Activated T-cell treated with anti-CD3 and anti-CD28 coated beads, Interleukin-2, amount 50 U/mL, for 48 hours (primary cell): Measurements from ENCODE around the gene LOX.
A peak's percentile ranks its signal among the peaks of the same experiment; 100 is the strongest.
"Not testable (repeated sequence)": the region's sequence is repeated elsewhere in the genome, so short reads cannot be mapped to it uniquely, and the experiment has no call there.

ENCODE experiments used
- DNase-seq, 2 experiments: peaks; one replicate each; pipeline ENCODE4 v3.0.0-alpha.2; 2020

Gene LOX

GRCh38 chr5:122095158-122095557 lies 17.1 kb upstream of the LOX start:
- DNase-seq: no peak

- not testable (repeated sequence) for DNase-seq
Observed at GRCh38 chr5:122094251-122094650, 16.2 kb upstream of the LOX start.

GRCh38 chr5:122093415-122094180 lies 15.5 kb upstream of the LOX start:
- no peak for DNase-seq

- no peak for DNase-seq
Observed at GRCh38 chr5:122091936-122092600, 14.0 kb upstream of the LOX start.

- DNase-seq: no peak
Observed at GRCh38 chr5:122089096-122090013, 11.3 kb upstream of the LOX start.

- no peak for DNase-seq
Observed at GRCh38 chr5:122085041-122085440, 7.0 kb upstream of the LOX start.

- no peak for DNase-seq
Observed at GRCh38 chr5:122083535-122083934, 5.5 kb upstream of the LOX start.

GRCh38 chr5:122081541-122081940 lies 3.5 kb upstream of the LOX start:
- DNase-seq: no peak

- DNase-seq: peak; percentile 29 to 37
Observed at GRCh38 chr5:122077366-122078115, 518 bp downstream of the LOX start.

GRCh38 chr5:122076669-122077365 lies 1.2 kb downstream of the LOX start:
- DNase-seq: peak; percentile 72 to 76

- DNase-seq: no peak
Observed at GRCh38 chr5:122076050-122076461, 2.0 kb downstream of the LOX start.

- no peak for DNase-seq
Observed at GRCh38 chr5:122073864-122074263, 4.2 kb downstream of the LOX start.

GRCh38 chr5:122073018-122073417 lies 5.0 kb downstream of the LOX start:
- no peak for DNase-seq

- no peak for DNase-seq
Observed at GRCh38 chr5:122067390-122067789, 10.7 kb downstream of the LOX start.

- DNase-seq: no peak
Observed at GRCh38 chr5:122064992-122065391, 13.1 kb downstream of the LOX start.

- no peak for DNase-seq
Observed at GRCh38 chr5:122063836-122064235, 14.2 kb downstream of the LOX start.

GRCh38 chr5:122062205-122062604 lies 15.9 kb downstream of the LOX start:
- no peak for DNase-seq

- DNase-seq: no peak
Observed at GRCh38 chr5:122056913-122057312, 21.1 kb downstream of the LOX start.

GRCh38 chr5:122054266-122054665 lies 23.8 kb downstream of the LOX start:
- DNase-seq: no peak

GRCh38 chr5:122053181-122054109 lies 24.6 kb downstream of the LOX start:
- DNase-seq: no peak

GRCh38 chr5:122051569-122051968 lies 26.5 kb downstream of the LOX start:
- DNase-seq: no peak
